ENCODE results near the gene CASP4. TPM values are rescaled to one million over a fixed set of nuclear protein-coding genes. Genes with fewer than 3 reads are reported as not detected.

CASP4 gene
- total and polyA plus RNA-seq, 10 donors: 98.1 to 309 (median 132) TPM

DNA sequence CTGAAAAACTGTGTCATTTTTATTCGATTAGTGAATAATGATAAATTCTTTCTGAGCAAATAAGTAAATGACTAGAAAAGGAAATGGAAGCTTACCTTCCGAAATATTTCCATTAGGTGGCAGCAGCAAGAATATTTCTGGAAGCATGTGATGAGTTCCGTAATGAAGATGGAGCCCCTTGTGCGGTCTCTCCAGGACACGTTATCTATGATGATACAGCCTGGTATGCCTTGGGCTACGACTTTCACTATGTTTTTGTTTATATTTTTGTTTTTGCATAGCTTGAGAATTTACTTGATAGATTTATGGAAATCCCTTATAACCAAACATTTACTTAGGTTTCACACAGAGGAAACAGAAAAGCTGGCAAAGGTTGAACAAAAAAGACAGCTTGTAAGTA lies 28.9 kb upstream of the CASP4 start:
- WGBS, 5 donors: 85 to 91% (median 90%) methylated on average over 6 of the region's 6 CpGs
- Histone ChIP-seq H3K27ac (no peak overlapping the region), H3K36me3 (no peaks in the 10 kb centered on the region), H3K4me3 (no peak overlapping the region), H3K4me1 (peaks cover 0 to 9% (median 2%) of the 10 kb centered on the region in 6 donors), H3K27me3 (replicated peaks in 1 of 7) (no peaks in the 10 kb centered on the region), H3K9me3 (no peaks in the 10 kb centered on the region)
- intact Hi-C loops (cut with DNase I; ENCODE audit: low total_unique reads): no loop called here
- no peak for DNase-seq
- TF ChIP-seq POLR2A (IDR thresholded peaks at IDR 0.05) (no peak), POLR2AphosphoS5 (IDR thresholded peaks at IDR 0.05) (no peak)
- TF ChIP-seq, protein P1, sequence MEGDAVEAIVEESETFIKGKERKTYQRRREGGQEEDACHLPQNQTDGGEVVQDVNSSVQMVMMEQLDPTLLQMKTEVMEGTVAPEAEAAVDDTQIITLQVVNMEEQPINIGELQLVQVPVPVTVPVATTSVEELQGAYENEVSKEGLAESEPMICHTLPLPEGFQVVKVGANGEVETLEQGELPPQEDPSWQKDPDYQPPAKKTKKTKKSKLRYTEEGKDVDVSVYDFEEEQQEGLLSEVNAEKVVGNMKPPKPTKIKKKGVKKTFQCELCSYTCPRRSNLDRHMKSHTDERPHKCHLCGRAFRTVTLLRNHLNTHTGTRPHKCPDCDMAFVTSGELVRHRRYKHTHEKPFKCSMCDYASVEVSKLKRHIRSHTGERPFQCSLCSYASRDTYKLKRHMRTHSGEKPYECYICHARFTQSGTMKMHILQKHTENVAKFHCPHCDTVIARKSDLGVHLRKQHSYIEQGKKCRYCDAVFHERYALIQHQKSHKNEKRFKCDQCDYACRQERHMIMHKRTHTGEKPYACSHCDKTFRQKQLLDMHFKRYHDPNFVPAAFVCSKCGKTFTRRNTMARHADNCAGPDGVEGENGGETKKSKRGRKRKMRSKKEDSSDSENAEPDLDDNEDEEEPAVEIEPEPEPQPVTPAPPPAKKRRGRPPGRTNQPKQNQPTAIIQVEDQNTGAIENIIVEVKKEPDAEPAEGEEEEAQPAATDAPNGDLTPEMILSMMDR (IDR thresholded peaks at IDR 0.05 in 8 of 11, conservative IDR thresholded peaks at IDR 0.05 in 3 of 11): no peak

DNA sequence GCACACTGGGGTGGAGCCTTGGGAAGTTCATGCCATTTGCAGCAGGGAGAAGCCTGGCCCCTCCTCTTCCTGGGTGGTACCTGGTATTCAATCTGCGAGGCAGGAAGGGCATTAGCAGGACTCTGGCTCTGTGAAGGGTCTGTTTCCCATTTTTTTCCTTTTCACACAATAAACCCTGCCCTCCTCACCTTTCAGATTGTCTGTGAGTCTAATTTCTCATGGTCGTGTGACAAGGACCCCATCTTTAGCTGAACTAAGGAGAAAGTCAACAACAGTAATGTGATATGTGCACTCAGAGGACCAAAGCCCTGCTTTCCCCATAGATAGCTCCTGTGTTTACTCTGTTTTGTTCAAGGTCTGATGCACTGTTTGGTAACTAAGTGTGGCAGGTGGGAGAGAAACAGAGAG lies 26.6 kb upstream of the CASP4 start:
- H3K36me3 ChIP-seq: no peaks in the 10 kb centered on the region
- H3K4me3 ChIP-seq: no peak overlapping the region
- intact Hi-C loops (cut with DNase I; ENCODE audit: low total_unique reads): no loop called here
- H3K27me3 ChIP-seq (replicated peaks in 1 of 7): no peaks in the 10 kb centered on the region
- no peaks in the 10 kb centered on the region for H3K9me3 ChIP-seq
- H3K4me1 ChIP-seq: peaks cover 0 to 1% (median 0%) of the 10 kb centered on the region in 6 donors
- 46 to 66% (median 62%) methylated on average over 2 of the region's 2 CpGs for WGBS, 5 donors
- DNase-seq: no peak
- H3K27ac ChIP-seq: no peak overlapping the region
- TF ChIP-seq, protein P1 (IDR thresholded peaks at IDR 0.05 in 8 of 11, conservative IDR thresholded peaks at IDR 0.05 in 3 of 11): no peak
- no peak for TF ChIP-seq POLR2AphosphoS5 (IDR thresholded peaks at IDR 0.05)
- TF ChIP-seq POLR2A (IDR thresholded peaks at IDR 0.05): no peak

- TF ChIP-seq, protein P1 (IDR thresholded peaks at IDR 0.05 in 8 of 11, conservative IDR thresholded peaks at IDR 0.05 in 3 of 11): no peak
- TF ChIP-seq POLR2A (IDR thresholded peaks at IDR 0.05) (no peak), POLR2AphosphoS5 (IDR thresholded peaks at IDR 0.05) (no peak)
- no peak for DNase-seq
- no peak overlapping the region for H3K4me3 ChIP-seq
- WGBS, 5 donors: 76 to 86% (median 83%) methylated on average over 1 of the region's 1 CpG
- peaks cover 0 to 8% (median 7%) of the 10 kb centered on the region in 8 donors for H3K9me3 ChIP-seq
- no peaks in the 10 kb centered on the region for H3K27me3 ChIP-seq (replicated peaks in 1 of 7)
- H3K36me3 ChIP-seq: no peaks in the 10 kb centered on the region
- no peaks in the 10 kb centered on the region for H3K4me1 ChIP-seq
- H3K27ac ChIP-seq: no peak overlapping the region
- intact Hi-C loops (cut with DNase I; ENCODE audit: low total_unique reads): no loop called here
These were observed 24.4 kb upstream of the CASP4 start for GRCh38 chr11:104992781-104993180.

DNA sequence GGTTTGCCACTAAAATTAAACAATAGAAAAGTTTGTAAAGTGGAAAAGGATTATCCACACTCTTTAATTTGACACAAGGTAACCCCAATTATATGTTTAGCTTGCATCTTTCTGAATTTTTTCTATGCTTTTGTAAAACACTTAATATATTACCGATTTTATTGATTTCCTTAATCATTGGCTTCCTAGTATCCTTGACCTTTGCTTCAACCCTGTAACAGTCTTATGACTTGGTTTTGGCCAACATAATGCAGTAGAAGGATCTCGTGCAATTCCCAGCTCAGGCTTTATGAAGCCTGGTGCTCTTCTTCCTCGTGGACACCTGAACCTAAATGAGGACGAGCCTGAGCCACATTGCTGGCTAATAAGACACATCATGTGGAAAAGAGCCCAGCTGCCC lies 23.6 kb upstream of the CASP4 start:
- DNase-seq: no peak
- H3K4me3 ChIP-seq: no peak overlapping the region
- no peak overlapping the region for H3K27ac ChIP-seq
- TF ChIP-seq, protein P1 (IDR thresholded peaks at IDR 0.05 in 8 of 11, conservative IDR thresholded peaks at IDR 0.05 in 3 of 11): no peak
- TF ChIP-seq POLR2A (IDR thresholded peaks at IDR 0.05): no peak
- TF ChIP-seq POLR2AphosphoS5 (IDR thresholded peaks at IDR 0.05): no peak
- H3K27me3 ChIP-seq (replicated peaks in 1 of 7): no peaks in the 10 kb centered on the region
- 83 to 94% (median 91%) methylated on average over 4 of the region's 4 CpGs for WGBS, 5 donors
- H3K4me1 ChIP-seq: no peaks in the 10 kb centered on the region
- H3K36me3 ChIP-seq: no peaks in the 10 kb centered on the region
- intact Hi-C loops (cut with DNase I; ENCODE audit: low total_unique reads): no loop called here
- peaks cover 0 to 12% (median 7%) of the 10 kb centered on the region in 8 donors for H3K9me3 ChIP-seq
